Measurements from ENCODE around the gene AGRN. TPM values are rescaled to one million over a fixed set of nuclear protein-coding genes. Genes with fewer than 3 reads are reported as not detected.
"Not testable (repeated sequence)": the region's sequence is repeated elsewhere in the genome, so short reads cannot be mapped to it uniquely, and the experiment has no call there.

Gene AGRN
- under 1 TPM in 1 of 3 donors, not detected in 2; 0.87 TPM for polyA plus RNA-seq

DNA sequence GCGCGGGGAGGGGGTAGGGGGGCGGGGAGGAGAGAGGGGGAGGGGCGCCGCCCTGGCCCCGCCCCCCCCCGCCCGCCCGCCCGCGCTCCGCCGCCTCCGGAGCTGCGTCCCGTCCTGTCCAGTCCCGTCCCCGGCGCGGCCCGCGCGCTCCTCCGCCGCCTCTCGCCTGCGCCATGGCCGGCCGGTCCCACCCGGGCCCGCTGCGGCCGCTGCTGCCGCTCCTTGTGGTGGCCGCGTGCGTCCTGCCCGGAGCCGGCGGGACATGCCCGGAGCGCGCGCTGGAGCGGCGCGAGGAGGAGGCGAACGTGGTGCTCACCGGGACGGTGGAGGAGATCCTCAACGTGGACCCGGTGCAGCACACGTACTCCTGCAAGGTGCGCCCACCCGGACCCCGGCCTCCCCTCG, at the start of gene AGRN:
Gene AGRN (plus strand): TSS at position 121 of the 405 bp plus-strand sequence. CDS start 53 bp downstream, at position 174.
- Mint-ChIP-seq H3K27me3 (ENCODE audit: low read depth in 3 of 3) (peaks cover 2 to 7% (median 4%) of the 10 kb centered on the region in 3 donors), H3K27ac (peak within 1 kb of the TSS in 1 of 6 donors; percentile 68), H3K4me1 (peaks cover 11 to 18% of the 10 kb centered on the region in 2 donors), H3K36me3 (peaks cover 0 to 4% (median 0%) of the 10 kb centered on the region in 3 donors), H3K4me3 (peak within 1 kb of the TSS; percentile 40 to 69 (median 55)), H3K9me3 (no peaks in the 10 kb centered on the region)
- DNase-seq: peak in 1 of 3 donors; percentile 34

DNA sequence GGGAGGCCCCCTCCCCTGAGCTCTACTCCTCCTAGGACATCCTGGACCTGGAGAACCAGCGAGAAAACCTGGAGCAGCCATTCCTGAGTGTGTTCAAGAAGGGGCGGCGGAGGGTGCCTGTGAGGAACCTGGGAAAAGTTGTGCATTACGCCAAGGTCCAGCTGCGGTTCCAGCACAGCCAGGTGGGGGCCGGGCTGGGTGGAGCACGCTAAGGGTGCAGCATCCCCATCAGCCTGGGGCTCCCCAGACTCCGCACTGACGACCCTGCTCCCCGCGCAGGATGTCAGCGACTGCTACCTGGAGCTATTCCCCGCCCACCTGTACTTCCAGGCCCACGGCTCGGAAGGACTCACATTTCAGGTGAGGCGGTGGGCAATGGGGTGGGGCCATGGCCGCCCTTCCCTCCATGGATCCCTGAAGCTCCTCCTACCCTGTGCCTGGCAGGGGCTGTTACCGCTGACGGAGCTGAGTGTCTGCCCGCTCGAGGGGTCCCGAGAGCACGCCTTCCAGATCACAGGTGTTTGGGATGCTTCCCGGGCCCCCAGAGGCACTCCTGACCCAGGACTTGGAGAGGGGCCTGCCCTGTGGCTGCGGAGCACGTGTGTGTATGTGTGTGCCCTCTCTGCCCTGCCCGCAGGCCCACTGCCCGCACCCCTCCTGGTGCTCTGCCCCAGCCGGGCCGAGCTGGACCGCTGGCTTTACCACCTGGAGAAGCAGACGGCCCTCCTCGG, 49.5 kb upstream of the AGRN start:
- no peak for DNase-seq
- no peak overlapping the region for H3K27ac Mint-ChIP-seq
- no peak overlapping the region for H3K4me3 Mint-ChIP-seq
- H3K9me3 Mint-ChIP-seq: no peaks in the 10 kb centered on the region
- no peaks in the 10 kb centered on the region for H3K36me3 Mint-ChIP-seq
- peaks cover 0 to 3% (median 2%) of the 10 kb centered on the region in 3 donors for H3K27me3 Mint-ChIP-seq (ENCODE audit: low read depth in 3 of 3)
- peaks cover 0 to 3% of the 10 kb centered on the region in 2 donors for H3K4me1 Mint-ChIP-seq

DNA sequence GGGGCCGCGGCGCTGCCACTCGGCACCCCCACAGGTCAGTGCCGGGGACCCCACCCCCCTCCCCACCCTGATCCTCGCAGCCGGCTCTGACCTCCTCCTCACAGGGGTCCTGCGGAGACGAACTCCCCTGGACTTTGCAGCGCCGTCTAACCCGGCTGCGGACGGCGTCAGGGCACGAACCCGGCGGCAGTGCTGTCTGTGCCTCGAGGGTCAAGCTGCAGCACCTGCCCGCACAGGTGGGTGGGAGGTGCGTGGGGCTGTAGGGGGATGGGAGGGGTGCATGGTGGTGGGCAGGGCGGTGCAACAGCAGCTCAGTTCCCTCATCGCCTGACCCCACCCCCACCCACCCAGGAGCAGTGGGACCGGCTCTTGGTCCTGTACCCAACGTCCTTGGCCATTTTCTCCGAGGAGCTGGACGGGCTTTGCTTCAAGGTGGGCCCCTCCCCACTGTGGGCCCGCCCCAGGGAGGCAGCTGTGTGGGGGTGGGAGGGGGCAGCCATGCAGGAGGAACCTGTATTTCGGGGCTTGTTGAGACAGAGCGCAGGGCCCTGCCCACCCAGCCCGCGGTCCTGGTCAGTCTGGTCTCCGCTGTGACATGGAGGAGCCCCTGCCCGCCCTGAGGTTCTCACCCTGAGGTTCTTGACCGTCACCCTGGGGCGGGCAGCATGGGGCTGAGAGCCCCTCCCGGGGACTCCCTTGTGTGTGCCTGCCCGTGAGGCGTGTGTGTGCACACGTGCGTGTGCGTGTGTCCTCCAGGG, 48.8 kb upstream of the AGRN start:
- Mint-ChIP-seq H3K4me1 (peaks cover 6 to 9% of the 10 kb centered on the region in 2 donors), H3K36me3 (no peaks in the 10 kb centered on the region), H3K27me3 (ENCODE audit: low read depth in 3 of 3) (peaks cover 0 to 3% (median 2%) of the 10 kb centered on the region in 3 donors), H3K4me3 (no peak overlapping the region), H3K9me3 (no peaks in the 10 kb centered on the region), H3K27ac (no peak overlapping the region)
- no peak for DNase-seq

DNA sequence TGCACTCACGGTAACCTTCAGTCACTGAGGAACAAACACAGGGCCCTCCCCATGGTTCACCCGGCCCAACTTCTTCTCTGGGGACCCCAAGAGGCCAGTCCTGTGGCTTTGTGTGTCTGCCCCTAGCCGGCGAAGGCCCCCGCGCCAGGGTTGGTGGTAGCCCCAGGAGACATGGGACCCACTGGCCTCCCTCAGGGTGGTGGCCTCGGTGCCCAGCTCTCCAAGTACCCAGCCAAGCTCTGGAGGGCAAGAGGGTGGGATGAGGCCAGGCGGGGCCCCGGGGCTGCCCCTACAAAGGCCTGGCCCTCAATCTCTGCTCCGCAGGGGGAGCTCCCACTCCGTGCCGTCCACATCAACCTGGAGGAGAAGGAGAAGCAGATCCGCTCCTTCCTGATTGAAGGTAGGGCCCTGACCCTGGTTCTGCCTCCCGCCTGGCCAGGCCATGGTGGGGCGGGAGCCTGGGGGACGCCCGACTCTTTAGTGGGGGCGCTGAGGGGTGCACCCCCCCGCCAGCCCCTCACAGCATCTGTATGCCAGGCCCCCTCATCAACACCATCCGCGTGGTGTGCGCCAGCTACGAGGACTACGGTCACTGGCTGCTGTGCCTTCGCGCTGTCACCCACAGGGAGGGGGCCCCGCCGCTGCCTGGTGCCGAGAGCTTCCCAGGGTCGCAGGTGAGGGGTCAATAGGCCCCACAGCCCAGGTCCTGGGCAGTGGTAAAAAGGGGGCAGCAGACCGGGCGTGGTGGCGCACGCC, 48.0 kb upstream of the AGRN start:
- H3K27ac Mint-ChIP-seq: no peak overlapping the region
- H3K4me3 Mint-ChIP-seq: no peak overlapping the region
- no peak for DNase-seq
- no peaks in the 10 kb centered on the region for H3K9me3 Mint-ChIP-seq
- H3K4me1 Mint-ChIP-seq: peaks cover 6 to 9% of the 10 kb centered on the region in 2 donors
- H3K36me3 Mint-ChIP-seq: no peaks in the 10 kb centered on the region
- peaks cover 0 to 3% (median 2%) of the 10 kb centered on the region in 3 donors for H3K27me3 Mint-ChIP-seq (ENCODE audit: low read depth in 3 of 3)

DNA sequence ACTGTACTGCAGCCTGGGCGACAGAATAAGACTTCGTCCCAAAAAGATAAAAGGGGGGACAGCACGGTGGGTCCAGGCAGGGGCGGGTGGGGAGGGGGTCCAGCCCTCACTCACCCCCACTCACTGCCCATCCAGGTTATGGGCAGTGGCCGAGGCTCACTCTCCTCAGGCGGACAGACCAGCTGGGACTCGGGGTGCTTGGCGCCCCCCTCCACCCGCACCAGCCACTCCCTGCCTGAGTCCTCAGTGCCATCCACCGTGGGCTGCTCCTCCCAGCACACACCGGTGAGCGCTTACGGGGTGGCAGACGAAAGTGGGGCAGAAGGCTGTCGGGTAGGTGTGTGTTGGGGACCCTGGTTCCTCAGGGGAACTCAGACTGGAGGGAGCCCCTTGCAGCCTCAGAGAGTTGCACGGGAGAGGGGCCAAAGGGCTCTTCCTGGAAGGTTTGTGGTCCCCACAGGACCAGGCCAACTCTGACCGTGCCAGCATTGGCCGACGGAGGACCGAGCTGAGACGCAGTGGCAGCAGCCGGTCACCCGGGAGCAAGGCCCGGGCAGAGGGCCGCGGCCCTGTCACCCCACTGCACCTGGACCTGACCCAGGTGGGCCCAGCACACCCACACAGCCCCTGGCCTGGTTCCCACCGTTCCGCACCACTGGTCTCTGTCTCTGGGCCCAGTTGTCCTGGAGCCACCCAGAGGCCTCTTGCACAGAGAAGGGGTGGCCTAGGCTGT, 47.0 kb upstream of the AGRN start:
- Mint-ChIP-seq H3K4me3 (no peak overlapping the region), H3K36me3 (no peaks in the 10 kb centered on the region), H3K27me3 (ENCODE audit: low read depth in 3 of 3) (peaks cover 0 to 2% (median 2%) of the 10 kb centered on the region in 3 donors), H3K27ac (no peak overlapping the region), H3K4me1 (peaks cover 6 to 9% of the 10 kb centered on the region in 2 donors), H3K9me3 (no peaks in the 10 kb centered on the region)
- no peak for DNase-seq

DNA sequence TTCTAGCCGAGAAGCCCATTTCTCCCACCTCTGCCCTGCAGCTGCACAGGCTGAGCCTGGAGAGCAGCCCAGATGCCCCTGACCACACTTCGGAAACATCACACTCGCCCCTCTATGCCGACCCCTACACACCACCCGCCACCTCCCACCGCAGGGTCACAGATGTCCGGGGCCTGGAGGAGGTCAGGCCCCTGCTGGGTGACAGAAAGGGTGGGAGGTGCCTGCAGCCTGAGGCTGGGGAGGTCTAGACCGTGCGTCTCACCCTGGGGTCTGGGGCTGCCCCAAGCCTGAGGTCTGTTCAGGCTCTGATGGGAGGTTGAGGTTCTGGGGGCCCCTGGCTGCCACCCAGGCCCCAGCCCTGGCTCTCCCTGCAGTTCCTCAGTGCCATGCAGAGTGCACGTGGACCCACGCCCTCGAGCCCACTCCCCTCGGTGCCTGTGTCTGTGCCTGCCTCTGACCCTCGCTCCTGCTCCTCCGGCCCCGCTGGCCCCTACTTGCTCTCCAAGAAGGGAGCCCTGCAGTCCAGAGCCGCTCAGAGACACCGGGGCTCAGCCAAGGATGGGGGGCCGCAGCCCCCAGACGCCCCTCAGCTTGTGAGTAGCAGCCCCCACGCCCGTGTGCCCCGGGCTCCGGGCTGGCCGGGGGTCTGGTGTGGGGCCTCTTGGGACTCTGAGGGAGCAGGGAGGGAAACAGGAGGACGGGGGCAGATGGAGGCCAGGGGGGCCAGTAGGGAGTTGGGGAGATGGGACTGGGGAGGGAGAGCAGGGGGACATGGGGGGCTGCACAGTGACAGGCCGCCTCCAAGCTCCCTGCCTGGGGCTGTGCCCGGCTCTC, 46.2 kb upstream of the AGRN start:
- no peak for DNase-seq
- no peak overlapping the region for H3K27ac Mint-ChIP-seq
- peaks cover 2 to 4% (median 3%) of the 10 kb centered on the region in 3 donors for H3K27me3 Mint-ChIP-seq (ENCODE audit: low read depth in 3 of 3)
- H3K4me3 Mint-ChIP-seq: no peak overlapping the region
- H3K36me3 Mint-ChIP-seq: no peaks in the 10 kb centered on the region
- peaks cover 6 to 10% of the 10 kb centered on the region in 2 donors for H3K4me1 Mint-ChIP-seq
- H3K9me3 Mint-ChIP-seq: no peaks in the 10 kb centered on the region

DNA sequence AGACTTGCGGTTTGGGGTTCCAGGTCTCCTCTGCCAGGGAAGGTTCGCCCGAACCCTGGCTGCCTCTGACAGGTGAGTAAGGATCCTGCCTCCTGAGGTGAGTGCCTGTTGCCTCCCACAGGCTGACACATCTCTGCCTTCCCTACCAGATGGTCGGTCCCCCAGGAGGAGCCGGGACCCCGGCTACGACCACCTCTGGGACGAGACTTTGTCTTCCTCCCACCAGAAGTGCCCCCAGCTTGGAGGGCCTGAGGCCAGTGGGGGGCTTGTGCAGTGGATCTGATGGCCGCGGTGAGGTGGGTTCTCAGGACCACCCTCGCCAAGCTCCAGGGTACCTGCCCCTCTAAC, 45.7 kb upstream of the AGRN start:
- no peak for DNase-seq
- Mint-ChIP-seq H3K27ac (no peak overlapping the region), H3K4me3 (no peak overlapping the region), H3K9me3 (no peaks in the 10 kb centered on the region), H3K36me3 (no peaks in the 10 kb centered on the region), H3K4me1 (peaks cover 6 to 10% of the 10 kb centered on the region in 2 donors), H3K27me3 (ENCODE audit: low read depth in 3 of 3) (peaks cover 2 to 4% (median 3%) of the 10 kb centered on the region in 3 donors)

DNA sequence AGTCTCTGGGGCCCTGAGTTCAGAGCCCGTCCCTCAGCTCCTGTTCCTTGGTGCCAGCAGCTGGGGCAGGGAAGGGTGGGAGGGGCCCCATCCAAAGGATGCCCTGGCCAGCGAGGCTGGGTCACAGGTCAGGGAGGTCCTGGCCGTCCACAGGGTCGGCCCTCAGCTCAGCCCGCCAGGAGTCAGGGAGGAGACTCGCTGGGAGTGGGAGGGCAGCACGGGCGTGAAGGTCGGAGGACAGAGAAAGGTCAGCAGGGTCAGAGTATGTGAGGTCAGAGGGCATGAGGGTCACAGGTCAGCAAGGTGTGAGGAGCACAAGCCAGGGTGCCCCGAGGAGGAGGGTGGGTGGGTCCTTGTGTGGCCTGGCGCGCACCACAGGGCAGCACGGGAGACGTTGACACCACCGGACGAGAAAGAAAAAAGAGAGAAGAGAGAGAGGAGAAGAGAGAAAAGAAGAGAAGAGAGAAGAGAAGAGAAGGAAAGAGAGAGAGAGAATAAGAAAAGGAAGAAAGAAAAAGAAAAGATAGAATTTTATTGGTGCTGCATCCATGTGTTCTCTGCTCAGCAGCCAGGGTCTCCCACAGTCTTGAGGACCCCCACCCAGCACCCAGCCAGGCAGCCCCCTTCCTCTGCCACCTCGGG, 45.1 kb upstream of the AGRN start:
- Mint-ChIP-seq H3K36me3 (no peaks in the 10 kb centered on the region), H3K27ac (peak overlapping the region in 1 of 6 donors; percentile 21), H3K27me3 (ENCODE audit: low read depth in 3 of 3) (peaks cover 2 to 4% (median 3%) of the 10 kb centered on the region in 3 donors), H3K4me3 (no peak overlapping the region), H3K9me3 (no peaks in the 10 kb centered on the region), H3K4me1 (peaks cover 6 to 10% of the 10 kb centered on the region in 2 donors)
- no peak for DNase-seq

DNA sequence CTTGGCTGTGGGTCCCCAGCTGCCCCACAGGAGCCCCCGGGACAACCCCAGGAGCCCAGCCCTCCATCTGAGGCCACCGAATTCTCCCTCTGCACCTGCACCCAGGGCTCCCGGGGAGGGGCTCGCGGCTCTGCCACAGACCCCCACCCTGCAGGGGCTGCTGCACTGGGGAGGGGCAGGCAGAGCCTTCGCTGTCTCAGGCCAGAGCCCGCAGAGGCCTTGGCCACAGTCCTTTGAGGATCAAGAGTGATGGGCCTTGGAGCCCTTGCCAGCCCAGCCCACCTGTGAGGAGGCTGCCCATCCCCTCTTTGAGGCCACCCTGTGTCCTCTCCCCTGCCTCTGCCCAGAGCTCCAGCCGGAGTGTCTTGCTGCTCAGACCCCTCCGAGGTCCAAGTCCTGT, 44.6 kb upstream of the AGRN start:
- Mint-ChIP-seq H3K9me3 (no peaks in the 10 kb centered on the region), H3K4me3 (peak overlapping the region in 2 of 5 donors; percentile 33 to 39), H3K27me3 (ENCODE audit: low read depth in 3 of 3) (peaks cover 2 to 4% (median 3%) of the 10 kb centered on the region in 3 donors), H3K4me1 (peaks cover 6 to 10% of the 10 kb centered on the region in 2 donors), H3K27ac (no peak overlapping the region), H3K36me3 (no peaks in the 10 kb centered on the region)
- no peak for DNase-seq

DNA sequence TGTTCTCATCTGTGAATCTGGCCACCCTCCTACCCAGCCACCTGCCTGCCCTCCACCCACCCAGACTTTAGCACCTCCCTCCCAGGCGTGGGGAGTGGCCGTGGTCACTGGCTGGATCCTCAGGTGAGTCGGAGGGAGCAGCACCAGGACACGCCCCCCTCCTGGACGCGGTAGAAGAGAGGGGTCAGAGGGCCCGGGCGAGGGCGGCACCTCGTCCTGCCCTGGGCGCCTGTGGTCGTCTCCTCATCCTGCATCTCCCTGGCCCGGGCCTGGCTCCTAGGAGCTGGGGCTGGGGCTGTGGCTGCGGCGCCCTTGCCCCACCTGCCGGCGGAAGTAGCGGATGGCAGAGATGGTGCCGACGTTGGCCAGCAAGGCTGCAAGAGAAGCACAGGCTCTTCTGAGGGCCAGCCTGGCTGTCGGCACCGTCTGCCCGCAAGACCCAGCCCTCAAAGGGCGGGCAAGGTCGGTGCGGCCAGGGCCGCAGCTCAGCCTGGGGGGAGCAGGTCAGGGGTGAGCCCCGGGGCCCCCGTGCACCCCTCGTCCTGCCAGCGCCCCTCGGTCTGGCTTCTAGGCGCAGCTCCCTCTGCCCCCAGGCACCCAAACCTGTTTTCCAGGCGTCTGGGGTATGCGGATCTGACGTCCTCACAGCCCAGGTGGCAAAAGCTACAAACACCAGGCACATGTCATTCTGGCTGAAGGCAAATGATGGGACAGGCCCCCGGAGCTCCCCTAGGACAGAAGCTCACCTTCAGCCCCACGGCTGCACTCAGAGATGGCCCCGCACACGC, 43.8 kb upstream of the AGRN start:
- Mint-ChIP-seq H3K9me3 (no peaks in the 10 kb centered on the region), H3K27me3 (ENCODE audit: low read depth in 3 of 3) (peaks cover 2 to 4% (median 3%) of the 10 kb centered on the region in 3 donors), H3K36me3 (no peaks in the 10 kb centered on the region), H3K27ac (no peak overlapping the region), H3K4me3 (peak overlapping the region in 2 of 5 donors; percentile 33 to 39), H3K4me1 (peaks cover 6 to 10% of the 10 kb centered on the region in 2 donors)
- DNase-seq: peak; percentile 43 to 54 (median 53)

DNA sequence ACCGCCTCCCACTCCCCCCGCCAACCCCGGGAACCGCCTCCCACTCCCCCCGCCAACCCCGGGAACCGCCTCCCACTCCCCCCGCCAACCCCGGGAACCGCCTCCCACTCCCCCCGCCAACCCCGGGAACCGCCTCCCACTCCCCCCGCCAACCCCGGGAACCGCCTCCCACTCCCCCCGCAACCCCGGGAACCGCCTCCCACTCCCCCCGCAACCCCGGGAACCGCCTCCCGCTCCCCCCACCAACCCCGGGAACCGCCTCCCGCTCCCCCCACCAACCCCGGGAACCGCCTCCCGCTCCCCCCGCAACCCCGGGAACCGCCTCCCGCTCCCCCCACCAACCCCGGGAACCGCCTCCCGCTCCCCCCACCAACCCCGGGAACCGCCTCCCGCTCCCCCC, 43.1 kb upstream of the AGRN start:
- not testable (repeated sequence) for H3K4me3 Mint-ChIP-seq; H3K4me1 Mint-ChIP-seq; H3K27ac Mint-ChIP-seq; H3K27me3 Mint-ChIP-seq (ENCODE audit: low read depth in 3 of 3); DNase-seq; H3K9me3 Mint-ChIP-seq; H3K36me3 Mint-ChIP-seq

Data from immature natural killer cell (primary cell).